Measurements from ENCODE around the gene RMDN2.
"Not testable (repeated sequence)": the region's sequence is repeated elsewhere in the genome, so short reads cannot be mapped to it uniquely, and the experiment has no call there.

The RMDN2 gene

GRCh38 chr2:37937568-37937967, 12.5 kb downstream of the RMDN2 start:
- not testable (repeated sequence) for DNase-seq

GRCh38 chr2:37941267-37941666, 16.2 kb downstream of the RMDN2 start:
- DNase-seq = not testable (repeated sequence)

- no peak for DNase-seq
These were observed 19.2 kb downstream of the RMDN2 start for GRCh38 chr2:37944268-37944667.

GRCh38 chr2:37947306-37947705, 22.2 kb downstream of the RMDN2 start:
- no peak for DNase-seq

GRCh38 chr2:37962018-37962739, 37.1 kb downstream of the RMDN2 start:
- DNase-seq = peak; percentile 0

GRCh38 chr2:37962740-37963121, 37.6 kb downstream of the RMDN2 start:
- DNase-seq = not testable (repeated sequence)

- DNase-seq = not testable (repeated sequence)
These were observed 38.8 kb downstream of the RMDN2 start for GRCh38 chr2:37963901-37964300.

- DNase-seq = no peak
These were observed 41.2 kb downstream of the RMDN2 start for GRCh38 chr2:37966326-37966725.

GRCh38 chr2:37969731-37970130, 44.6 kb downstream of the RMDN2 start:
- no peak for DNase-seq

GRCh38 chr2:37971971-37972370, 46.9 kb downstream of the RMDN2 start:
- DNase-seq = no peak

- DNase-seq = no peak
These were observed 48.7 kb downstream of the RMDN2 start for GRCh38 chr2:37973615-37974353.

- no peak for DNase-seq
These were observed 50.7 kb downstream of the RMDN2 start for GRCh38 chr2:37975808-37976207.

- no peak for DNase-seq
These were observed 51.3 kb downstream of the RMDN2 start for GRCh38 chr2:37976411-37976810.

- peak; percentile 37 for DNase-seq
These were observed 57.1 kb downstream of the RMDN2 start for GRCh38 chr2:37982147-37982582.

- no peak for DNase-seq
These were observed 57.8 kb downstream of the RMDN2 start for GRCh38 chr2:37982847-37983246.

- no peak for DNase-seq
These were observed 58.6 kb downstream of the RMDN2 start for GRCh38 chr2:37983719-37984118.

GRCh38 chr2:37984176-37984575, 59.1 kb downstream of the RMDN2 start:
- DNase-seq = no peak

- no peak for DNase-seq
These were observed 59.5 kb downstream of the RMDN2 start for GRCh38 chr2:37984589-37984988.

- DNase-seq = no peak
These were observed 60.2 kb downstream of the RMDN2 start for GRCh38 chr2:37985333-37985732.

- DNase-seq = no peak
These were observed 62.1 kb downstream of the RMDN2 start for GRCh38 chr2:37987098-37987775.

- DNase-seq = no peak
These were observed 67.5 kb downstream of the RMDN2 start for GRCh38 chr2:37992601-37993000.

GRCh38 chr2:37993143-37993542, 68.1 kb downstream of the RMDN2 start:
- no peak for DNase-seq

- DNase-seq = no peak
These were observed 72.5 kb downstream of the RMDN2 start for GRCh38 chr2:37997629-37998028.
